Measurements from ENCODE around the gene SMIM14. TPM values are rescaled to one million over a fixed set of nuclear protein-coding genes. Genes with fewer than 3 reads are reported as not detected.
A peak's percentile ranks its signal among the peaks of the same experiment; 100 is the strongest.
"Not testable (repeated sequence)": the region's sequence is repeated elsewhere in the genome, so short reads cannot be mapped to it uniquely, and the experiment has no call there.

Gene SMIM14
- 42.6 to 54.2 TPM (median 46.9 TPM) in 3 replicates for total RNA-seq
- long read RNA-seq, full-length matches to known transcripts: 41 of 49 reads
- long read RNA-seq, partial matches to known transcripts: 1 of 49 reads
- long read RNA-seq, other reads (novel, unspliced or antisense): 7 of 49 reads

GRCh38 chr4:39638354-39639239 lies at the start of gene SMIM14:
TSS of gene SMIM14 (minus strand) at chr4:39638865. CDS start at chr4:39605145, 33,720 bp downstream.
- TF ChIP-seq, protein P1, sequence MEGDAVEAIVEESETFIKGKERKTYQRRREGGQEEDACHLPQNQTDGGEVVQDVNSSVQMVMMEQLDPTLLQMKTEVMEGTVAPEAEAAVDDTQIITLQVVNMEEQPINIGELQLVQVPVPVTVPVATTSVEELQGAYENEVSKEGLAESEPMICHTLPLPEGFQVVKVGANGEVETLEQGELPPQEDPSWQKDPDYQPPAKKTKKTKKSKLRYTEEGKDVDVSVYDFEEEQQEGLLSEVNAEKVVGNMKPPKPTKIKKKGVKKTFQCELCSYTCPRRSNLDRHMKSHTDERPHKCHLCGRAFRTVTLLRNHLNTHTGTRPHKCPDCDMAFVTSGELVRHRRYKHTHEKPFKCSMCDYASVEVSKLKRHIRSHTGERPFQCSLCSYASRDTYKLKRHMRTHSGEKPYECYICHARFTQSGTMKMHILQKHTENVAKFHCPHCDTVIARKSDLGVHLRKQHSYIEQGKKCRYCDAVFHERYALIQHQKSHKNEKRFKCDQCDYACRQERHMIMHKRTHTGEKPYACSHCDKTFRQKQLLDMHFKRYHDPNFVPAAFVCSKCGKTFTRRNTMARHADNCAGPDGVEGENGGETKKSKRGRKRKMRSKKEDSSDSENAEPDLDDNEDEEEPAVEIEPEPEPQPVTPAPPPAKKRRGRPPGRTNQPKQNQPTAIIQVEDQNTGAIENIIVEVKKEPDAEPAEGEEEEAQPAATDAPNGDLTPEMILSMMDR (IDR thresholded peaks at IDR 0.05): peak; percentile 16
- Mint-ChIP-seq H3K36me3 (ENCODE audit: low read depth) (no peaks in the 10 kb centered on the region), H3K27ac (ENCODE audit: unreplicated experiment) (peak within 1 kb of the TSS; percentile 98), H3K9me3 (ENCODE audit: low read depth) (no peaks in the 10 kb centered on the region), H3K27me3 (ENCODE audit: low read depth) (no peaks in the 10 kb centered on the region), H3K4me3 (ENCODE audit: unreplicated experiment) (peak within 1 kb of the TSS; percentile 85), H3K4me1 (ENCODE audit: low read depth) (peaks cover 45% of the 10 kb centered on the region)
- peak; percentile 100 for DNase-seq (ENCODE audit: low spot score)

GRCh38 chr4:39687014-39687413 lies 48.3 kb upstream of the SMIM14 start:
- Mint-ChIP-seq H3K27ac (ENCODE audit: unreplicated experiment) (no peak overlapping the region), H3K4me1 (ENCODE audit: low read depth) (no peaks in the 10 kb centered on the region), H3K4me3 (ENCODE audit: unreplicated experiment) (no peak overlapping the region), H3K9me3 (ENCODE audit: low read depth) (no peaks in the 10 kb centered on the region), H3K36me3 (ENCODE audit: low read depth) (no peaks in the 10 kb centered on the region), H3K27me3 (ENCODE audit: low read depth) (no peaks in the 10 kb centered on the region)
- TF ChIP-seq, protein P1 (IDR thresholded peaks at IDR 0.05): no peak
- DNase-seq (ENCODE audit: low spot score): no peak

DNA sequence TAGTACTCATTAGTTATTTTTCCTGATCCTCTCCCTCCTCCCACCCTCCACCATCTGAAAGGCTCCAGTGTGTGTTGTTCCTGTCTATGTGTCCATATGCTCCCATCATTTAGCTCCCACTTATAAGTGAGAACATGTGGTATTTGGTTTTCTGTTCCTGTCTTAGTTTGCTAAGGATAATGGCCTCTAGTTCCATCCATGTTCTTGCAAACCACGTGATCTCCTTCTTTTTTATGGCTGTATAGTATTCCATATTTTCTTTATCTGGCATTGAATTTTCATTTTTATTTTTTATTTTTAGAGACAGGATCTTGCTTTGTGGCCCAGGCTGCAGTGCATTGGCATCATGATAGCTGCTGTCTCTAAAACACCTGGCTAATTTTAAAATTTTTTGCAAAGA lies 47.3 kb upstream of the SMIM14 start:
- H3K27ac Mint-ChIP-seq (ENCODE audit: unreplicated experiment): no peak overlapping the region
- DNase-seq (ENCODE audit: low spot score): no peak
- TF ChIP-seq, protein P1 (IDR thresholded peaks at IDR 0.05): no peak
- no peaks in the 10 kb centered on the region for H3K36me3 Mint-ChIP-seq (ENCODE audit: low read depth)
- H3K9me3 Mint-ChIP-seq (ENCODE audit: low read depth): no peaks in the 10 kb centered on the region
- no peaks in the 10 kb centered on the region for H3K27me3 Mint-ChIP-seq (ENCODE audit: low read depth)
- no peak overlapping the region for H3K4me3 Mint-ChIP-seq (ENCODE audit: unreplicated experiment)
- no peaks in the 10 kb centered on the region for H3K4me1 Mint-ChIP-seq (ENCODE audit: low read depth)

- TF ChIP-seq, protein P1 (IDR thresholded peaks at IDR 0.05): no peak
- no peak for DNase-seq (ENCODE audit: low spot score)
- Mint-ChIP-seq H3K27ac (ENCODE audit: unreplicated experiment) (no peak overlapping the region), H3K27me3 (ENCODE audit: low read depth) (no peaks in the 10 kb centered on the region), H3K4me1 (ENCODE audit: low read depth) (no peaks in the 10 kb centered on the region), H3K4me3 (ENCODE audit: unreplicated experiment) (no peak overlapping the region), H3K36me3 (ENCODE audit: low read depth) (no peaks in the 10 kb centered on the region), H3K9me3 (ENCODE audit: low read depth) (peaks cover 6% of the 10 kb centered on the region)
These were observed 43.5 kb upstream of the SMIM14 start for GRCh38 chr4:39682138-39682537.

GRCh38 chr4:39681003-39681402 lies 42.3 kb upstream of the SMIM14 start:
- not testable (repeated sequence) for H3K9me3 Mint-ChIP-seq (ENCODE audit: low read depth); H3K36me3 Mint-ChIP-seq (ENCODE audit: low read depth); H3K27me3 Mint-ChIP-seq (ENCODE audit: low read depth); H3K4me3 Mint-ChIP-seq (ENCODE audit: unreplicated experiment); H3K27ac Mint-ChIP-seq (ENCODE audit: unreplicated experiment); H3K4me1 Mint-ChIP-seq (ENCODE audit: low read depth); DNase-seq (ENCODE audit: low spot score)

- not testable (repeated sequence) for H3K9me3 Mint-ChIP-seq (ENCODE audit: low read depth); H3K4me3 Mint-ChIP-seq (ENCODE audit: unreplicated experiment); H3K27ac Mint-ChIP-seq (ENCODE audit: unreplicated experiment); DNase-seq (ENCODE audit: low spot score); H3K36me3 Mint-ChIP-seq (ENCODE audit: low read depth); H3K4me1 Mint-ChIP-seq (ENCODE audit: low read depth); H3K27me3 Mint-ChIP-seq (ENCODE audit: low read depth)
These were observed 37.0 kb upstream of the SMIM14 start for GRCh38 chr4:39675681-39676080.

DNA sequence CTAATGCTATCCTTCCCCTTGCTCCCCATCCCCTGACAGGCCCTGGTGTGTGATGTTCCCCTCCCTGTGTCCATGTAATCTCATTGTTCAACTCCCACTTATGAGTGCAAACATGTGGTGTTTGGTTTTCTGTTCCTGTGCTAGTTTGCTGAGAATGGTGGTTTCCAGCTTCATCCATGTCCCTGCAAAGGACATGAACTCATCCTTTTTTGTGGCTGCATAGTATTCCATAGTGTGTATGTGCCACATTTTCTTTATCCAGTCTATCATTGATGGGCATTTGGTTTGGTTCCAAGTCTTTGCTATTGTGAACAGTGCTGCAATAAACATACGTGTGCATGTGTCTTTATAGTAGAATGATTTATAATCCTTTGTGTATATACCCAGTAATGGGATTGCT lies 31.6 kb upstream of the SMIM14 start:
- H3K9me3 Mint-ChIP-seq (ENCODE audit: low read depth); H3K36me3 Mint-ChIP-seq (ENCODE audit: low read depth); H3K4me1 Mint-ChIP-seq (ENCODE audit: low read depth); H3K4me3 Mint-ChIP-seq (ENCODE audit: unreplicated experiment); H3K27me3 Mint-ChIP-seq (ENCODE audit: low read depth); DNase-seq (ENCODE audit: low spot score); H3K27ac Mint-ChIP-seq (ENCODE audit: unreplicated experiment): not testable (repeated sequence)
